ENCODE data around the gene METAP1D.

GRCh38 chr2:172084645-172085459, 85.1 kb downstream of the METAP1D start:
- TF ChIP-seq CTCF (IDR thresholded peaks at IDR 0.05), result no peak
- no peak for TF ChIP-seq EP300 (IDR thresholded peaks at IDR 0.05)
- no peak for TF ChIP-seq POLR2A (IDR thresholded peaks at IDR 0.05)
